SK-N-SH treated with all-trans-retinoic acid at 6 μM for 48 hours (cell line): ENCODE measurements around the gene SLC16A10.
A peak's percentile ranks its signal among the peaks of the same experiment; 100 is the strongest.

Experiments used
- ATAC-seq: fragments of 200-7000 bp; cut with Tn5 transposase; 3 replicates; pipeline ENCODE4 v1.9.1; 2020; ENCODE audit warnings: mild to moderate bottlenecking, moderate library complexity
- ARNTL ChIP-seq: fragments of 450-650 bp; formaldehyde crosslinking; IDR thresholded peaks from 2 replicates; pipeline ENCODE4 v1.5.0; 2020; ENCODE audit warnings: low read depth, mild to moderate bottlenecking, moderate library complexity, borderline replicate concordance
- BACH2 ChIP-seq: fragments of 250-450 bp; sonication (Bioruptor Pico); IDR thresholded peaks from 2 replicates; pipeline ENCODE4 v1.9.0; 2021; ENCODE audit warnings: mild to moderate bottlenecking, borderline replicate concordance
- CSDC2 ChIP-seq: fragments of 250-450 bp; sonication (Bioruptor Pico); IDR thresholded peaks from 2 replicates; pipeline ENCODE4 v1.5.0; 2020; ENCODE audit warnings: mild to moderate bottlenecking, moderate library complexity
- ESRRG ChIP-seq: fragments of 250-450 bp; sonication (Bioruptor Pico); IDR thresholded peaks from 2 replicates; pipeline ENCODE4 v1.6.1; 2021; ENCODE audit warnings: mild to moderate bottlenecking
- GLIS3 ChIP-seq: fragments of 250-450 bp; sonication (Bioruptor Pico); IDR thresholded peaks from 2 replicates; pipeline ENCODE4 v1.5.0; 2020; ENCODE audit warnings: mild to moderate bottlenecking, moderate library complexity
- ISL1 ChIP-seq: fragments of 250-450 bp; sonication (Bioruptor Pico); IDR thresholded peaks from 2 replicates; pipeline ENCODE4 v2.1.2; 2022; ENCODE audit warnings: mild to moderate bottlenecking, moderate library complexity
- OSR1 ChIP-seq: fragments of 250-450 bp; sonication (Bioruptor Pico); IDR thresholded peaks from 2 replicates; pipeline ENCODE4 v1.8.0; 2022; ENCODE audit warnings: moderate library complexity, mild to moderate bottlenecking, inconsistent platforms
- PPARA ChIP-seq: fragments of 250-450 bp; sonication (Bioruptor Pico); IDR thresholded peaks from 2 replicates; pipeline ENCODE4 v1.5.0; 2020; ENCODE audit warnings: mild to moderate bottlenecking, borderline replicate concordance
- RARB ChIP-seq: fragments of 250-450 bp; sonication (Bioruptor Pico); IDR thresholded peaks from 2 replicates; pipeline ENCODE4 v1.8.0; 2021; ENCODE audit warnings: mild to moderate bottlenecking, moderate library complexity
- TCF4 ChIP-seq: fragments of 250-450 bp; sonication (Bioruptor Pico); IDR thresholded peaks from 2 replicates; pipeline ENCODE4 v1.8.0; 2021; ENCODE audit warnings: mild to moderate bottlenecking, moderate library complexity, borderline replicate concordance
- TOX ChIP-seq: fragments of 250-450 bp; sonication (Bioruptor Pico); IDR thresholded peaks from 2 replicates; pipeline ENCODE4 v1.8.0; 2021; ENCODE audit warnings: mild to moderate bottlenecking, moderate library complexity, borderline replicate concordance
- ZC3H10 ChIP-seq: fragments of 250-450 bp; sonication (Bioruptor Pico); IDR thresholded peaks from 2 replicates; pipeline ENCODE4 v1.5.1; 2021; ENCODE audit warnings: mild to moderate bottlenecking, moderate library complexity
- ZFP30 ChIP-seq: fragments of 450-650 bp; formaldehyde crosslinking; IDR thresholded peaks from 2 replicates; pipeline ENCODE4 v1.5.0; 2022; ENCODE audit warnings: mild to moderate bottlenecking, moderate library complexity
- ZNF565 ChIP-seq: fragments of 450-650 bp; formaldehyde crosslinking; conservative IDR thresholded peaks from 2 replicates; pipeline ENCODE4 v1.5.0; 2020; ENCODE audit warnings: low read depth, mild to moderate bottlenecking, moderate library complexity
- ZNF70 ChIP-seq: fragments of 450-650 bp; formaldehyde crosslinking; IDR thresholded peaks from 2 replicates; pipeline ENCODE4 v1.5.0; 2020; ENCODE audit warnings: mild to moderate bottlenecking, moderate library complexity
- ZNF8 ChIP-seq: fragments of 450-650 bp; formaldehyde crosslinking; IDR thresholded peaks from 2 replicates; pipeline ENCODE4 v1.5.0; 2020; ENCODE audit warnings: mild to moderate bottlenecking, moderate library complexity
- TF ChIP-seq, protein P1 (sequence below): fragments of 250-450 bp; sonication (Bioruptor Pico); IDR thresholded peaks from 2 replicates; pipeline ENCODE4 v1.8.0; 2021; ENCODE audit warnings: low read depth, mild to moderate bottlenecking, moderate library complexity, borderline replicate concordance
- TF ChIP-seq, protein P2 (sequence below): fragments of 250-450 bp; sonication (Bioruptor Pico); IDR thresholded peaks from 2 replicates; pipeline ENCODE4 v1.5.0; 2020; ENCODE audit warnings: mild to moderate bottlenecking, moderate library complexity
- TF ChIP-seq, protein P3 (sequence below): fragments of 250-450 bp; sonication (Bioruptor Pico); IDR thresholded peaks from 2 replicates; pipeline ENCODE4 v1.5.1; 2020; ENCODE audit warnings: low read depth, mild to moderate bottlenecking, moderate library complexity
- TF ChIP-seq, protein P4 (sequence below): fragments of 250-450 bp; sonication (Bioruptor Pico); IDR thresholded peaks from 2 replicates; pipeline ENCODE4 v1.5.1; 2021; ENCODE audit warnings: mild to moderate bottlenecking, moderate library complexity

SLC16A10 gene

DNA sequence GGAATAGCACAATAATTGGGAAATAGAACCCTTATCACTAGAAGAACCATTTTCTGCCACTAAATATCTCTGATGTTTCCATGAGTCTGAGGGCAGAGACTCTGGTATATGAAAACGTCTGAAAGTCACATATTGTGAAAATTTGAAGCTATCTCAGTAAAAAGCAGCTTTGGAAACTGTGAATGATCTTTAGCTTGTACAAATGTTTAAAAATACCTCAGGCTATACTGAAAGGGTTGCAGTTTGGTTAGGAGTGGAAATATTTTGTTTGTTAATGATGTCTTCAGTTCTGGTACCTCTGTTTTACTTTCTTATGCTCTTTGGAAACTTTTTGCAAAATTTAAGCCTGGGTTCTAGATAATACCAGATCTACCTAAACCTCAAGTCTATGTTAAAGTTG, 135.0 kb downstream of the SLC16A10 start (continued):
- TF ChIP-seq ZFP30 (no peak), ARNTL (CRISPR knock-in tag) (no peak)
- TF ChIP-seq, protein P1, sequence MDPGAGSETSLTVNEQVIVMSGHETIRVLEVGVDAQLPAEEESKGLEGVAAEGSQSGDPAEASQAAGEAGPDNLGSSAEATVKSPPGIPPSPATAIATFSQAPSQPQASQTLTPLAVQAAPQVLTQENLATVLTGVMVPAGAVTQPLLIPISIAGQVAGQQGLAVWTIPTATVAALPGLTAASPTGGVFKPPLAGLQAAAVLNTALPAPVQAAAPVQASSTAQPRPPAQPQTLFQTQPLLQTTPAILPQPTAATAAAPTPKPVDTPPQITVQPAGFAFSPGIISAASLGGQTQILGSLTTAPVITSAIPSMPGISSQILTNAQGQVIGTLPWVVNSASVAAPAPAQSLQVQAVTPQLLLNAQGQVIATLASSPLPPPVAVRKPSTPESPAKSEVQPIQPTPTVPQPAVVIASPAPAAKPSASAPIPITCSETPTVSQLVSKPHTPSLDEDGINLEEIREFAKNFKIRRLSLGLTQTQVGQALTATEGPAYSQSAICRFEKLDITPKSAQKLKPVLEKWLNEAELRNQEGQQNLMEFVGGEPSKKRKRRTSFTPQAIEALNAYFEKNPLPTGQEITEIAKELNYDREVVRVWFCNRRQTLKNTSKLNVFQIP, result no peak

DNA sequence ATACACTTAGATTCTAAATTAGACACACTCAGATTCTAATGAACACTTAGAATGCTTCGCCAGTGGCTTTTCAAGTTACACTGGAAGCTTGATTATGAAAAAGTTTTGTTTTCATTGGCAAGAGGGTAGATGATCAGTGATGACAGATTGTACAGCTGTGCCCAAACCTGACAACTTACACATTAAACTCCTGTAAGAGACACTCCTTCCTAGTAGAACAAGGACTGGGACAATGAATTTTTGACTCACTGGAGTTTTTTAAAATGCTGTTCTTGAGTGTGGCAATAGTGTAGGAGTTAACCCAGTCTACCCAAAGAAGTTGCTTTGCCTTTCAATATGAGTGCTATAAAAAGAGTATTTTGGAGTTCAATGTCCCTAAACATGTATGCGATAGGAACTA, 140.8 kb downstream of the SLC16A10 start:
- TF ChIP-seq ZC3H10 (CRISPR knock-in tag) (no peak), ZNF70 (CRISPR knock-in tag) (no peak), ZNF565 (CRISPR knock-in tag) (no peak), CSDC2 (no peak), ARNTL (CRISPR knock-in tag) (no peak), ISL1 (no peak), OSR1 (CRISPR knock-in tag) (no peak), ESRRG (no peak), ZFP30 (no peak), RARB (CRISPR knock-in tag) (no peak), TOX (CRISPR knock-in tag) (no peak)
- TF ChIP-seq, protein P2, sequence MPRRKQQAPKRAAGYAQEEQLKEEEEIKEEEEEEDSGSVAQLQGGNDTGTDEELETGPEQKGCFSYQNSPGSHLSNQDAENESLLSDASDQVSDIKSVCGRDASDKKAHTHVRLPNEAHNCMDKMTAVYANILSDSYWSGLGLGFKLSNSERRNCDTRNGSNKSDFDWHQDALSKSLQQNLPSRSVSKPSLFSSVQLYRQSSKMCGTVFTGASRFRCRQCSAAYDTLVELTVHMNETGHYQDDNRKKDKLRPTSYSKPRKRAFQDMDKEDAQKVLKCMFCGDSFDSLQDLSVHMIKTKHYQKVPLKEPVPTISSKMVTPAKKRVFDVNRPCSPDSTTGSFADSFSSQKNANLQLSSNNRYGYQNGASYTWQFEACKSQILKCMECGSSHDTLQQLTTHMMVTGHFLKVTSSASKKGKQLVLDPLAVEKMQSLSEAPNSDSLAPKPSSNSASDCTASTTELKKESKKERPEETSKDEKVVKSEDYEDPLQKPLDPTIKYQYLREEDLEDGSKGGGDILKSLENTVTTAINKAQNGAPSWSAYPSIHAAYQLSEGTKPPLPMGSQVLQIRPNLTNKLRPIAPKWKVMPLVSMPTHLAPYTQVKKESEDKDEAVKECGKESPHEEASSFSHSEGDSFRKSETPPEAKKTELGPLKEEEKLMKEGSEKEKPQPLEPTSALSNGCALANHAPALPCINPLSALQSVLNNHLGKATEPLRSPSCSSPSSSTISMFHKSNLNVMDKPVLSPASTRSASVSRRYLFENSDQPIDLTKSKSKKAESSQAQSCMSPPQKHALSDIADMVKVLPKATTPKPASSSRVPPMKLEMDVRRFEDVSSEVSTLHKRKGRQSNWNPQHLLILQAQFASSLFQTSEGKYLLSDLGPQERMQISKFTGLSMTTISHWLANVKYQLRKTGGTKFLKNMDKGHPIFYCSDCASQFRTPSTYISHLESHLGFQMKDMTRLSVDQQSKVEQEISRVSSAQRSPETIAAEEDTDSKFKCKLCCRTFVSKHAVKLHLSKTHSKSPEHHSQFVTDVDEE (CRISPR knock-in tag), result no peak
- TF ChIP-seq, protein P3, sequence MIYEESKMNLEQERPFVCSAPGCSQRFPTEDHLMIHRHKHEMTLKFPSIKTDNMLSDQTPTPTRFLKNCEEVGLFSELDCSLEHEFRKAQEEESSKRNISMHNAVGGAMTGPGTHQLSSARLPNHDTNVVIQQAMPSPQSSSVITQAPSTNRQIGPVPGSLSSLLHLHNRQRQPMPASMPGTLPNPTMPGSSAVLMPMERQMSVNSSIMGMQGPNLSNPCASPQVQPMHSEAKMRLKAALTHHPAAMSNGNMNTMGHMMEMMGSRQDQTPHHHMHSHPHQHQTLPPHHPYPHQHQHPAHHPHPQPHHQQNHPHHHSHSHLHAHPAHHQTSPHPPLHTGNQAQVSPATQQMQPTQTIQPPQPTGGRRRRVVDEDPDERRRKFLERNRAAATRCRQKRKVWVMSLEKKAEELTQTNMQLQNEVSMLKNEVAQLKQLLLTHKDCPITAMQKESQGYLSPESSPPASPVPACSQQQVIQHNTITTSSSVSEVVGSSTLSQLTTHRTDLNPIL (CRISPR knock-in tag), result no peak
- TF ChIP-seq, protein P4, sequence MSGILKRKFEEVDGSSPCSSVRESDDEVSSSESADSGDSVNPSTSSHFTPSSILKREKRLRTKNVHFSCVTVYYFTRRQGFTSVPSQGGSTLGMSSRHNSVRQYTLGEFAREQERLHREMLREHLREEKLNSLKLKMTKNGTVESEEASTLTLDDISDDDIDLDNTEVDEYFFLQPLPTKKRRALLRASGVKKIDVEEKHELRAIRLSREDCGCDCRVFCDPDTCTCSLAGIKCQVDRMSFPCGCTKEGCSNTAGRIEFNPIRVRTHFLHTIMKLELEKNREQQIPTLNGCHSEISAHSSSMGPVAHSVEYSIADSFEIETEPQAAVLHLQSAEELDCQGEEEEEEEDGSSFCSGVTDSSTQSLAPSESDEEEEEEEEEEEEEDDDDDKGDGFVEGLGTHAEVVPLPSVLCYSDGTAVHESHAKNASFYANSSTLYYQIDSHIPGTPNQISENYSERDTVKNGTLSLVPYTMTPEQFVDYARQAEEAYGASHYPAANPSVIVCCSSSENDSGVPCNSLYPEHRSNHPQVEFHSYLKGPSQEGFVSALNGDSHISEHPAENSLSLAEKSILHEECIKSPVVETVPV, result no peak
- no peak for ATAC-seq

- ATAC-seq, result no peak
- TF ChIP-seq ISL1 (peak; percentile 77), RARB (CRISPR knock-in tag) (no peak), ZNF8 (CRISPR knock-in tag) (no peak)
Observed at GRCh38 chr6:111230351-111231089, 143.2 kb downstream of the SLC16A10 start.

GRCh38 chr6:111231090-111231459, 143.8 kb downstream of the SLC16A10 start:
- TF ChIP-seq ESRRG, result no peak
- TF ChIP-seq PPARA (CRISPR knock-in tag), result no peak
- no peak for TF ChIP-seq TCF4 (CRISPR knock-in tag)
- TF ChIP-seq CSDC2, result no peak
- TF ChIP-seq ARNTL (CRISPR knock-in tag), result no peak
- TF ChIP-seq ISL1, result no peak
- ATAC-seq, result no peak

GRCh38 chr6:111237852-111238251, 150.5 kb downstream of the SLC16A10 start:
- TF ChIP-seq, protein P2 (CRISPR knock-in tag), result no peak
- TF ChIP-seq ZFP30 (no peak), GLIS3 (CRISPR knock-in tag) (no peak), BACH2 (no peak), ISL1 (no peak), TCF4 (CRISPR knock-in tag) (no peak)

More at GRCh38 chr6:111237852-111238251, 150.5 kb downstream of the SLC16A10 start:
- ATAC-seq, result no peak; the same call in 2 of the 3 replicates
